ENCODE data around the gene PATJ.
A peak's percentile ranks its signal among the peaks of the same experiment; 100 is the strongest.
"Not testable (repeated sequence)": the region's sequence is repeated elsewhere in the genome, so short reads cannot be mapped to it uniquely, and the experiment has no call there.

Gene PATJ

GRCh38 chr1:61951731-61952580 lies 209.7 kb downstream of the PATJ start:
- DNase-seq (ENCODE audit: low read depth), result no peak

- DNase-seq (ENCODE audit: low read depth), result no peak
These were observed 210.4 kb downstream of the PATJ start for GRCh38 chr1:61952675-61953074.

- DNase-seq (ENCODE audit: low read depth), result no peak
These were observed 211.0 kb downstream of the PATJ start for GRCh38 chr1:61953076-61953789.

GRCh38 chr1:61953790-61954150 lies 211.5 kb downstream of the PATJ start:
- DNase-seq (ENCODE audit: low read depth), result no peak

- no peak for DNase-seq (ENCODE audit: low read depth)
These were observed 213.0 kb downstream of the PATJ start for GRCh38 chr1:61955261-61955660.

- DNase-seq (ENCODE audit: low read depth), result no peak
These were observed 213.9 kb downstream of the PATJ start for GRCh38 chr1:61956016-61956645.

- no peak for DNase-seq (ENCODE audit: low read depth)
These were observed 214.5 kb downstream of the PATJ start for GRCh38 chr1:61956784-61957183.

GRCh38 chr1:61961009-61961408 lies 218.7 kb downstream of the PATJ start:
- DNase-seq (ENCODE audit: low read depth), result no peak

- no peak for DNase-seq (ENCODE audit: low read depth)
These were observed 220.4 kb downstream of the PATJ start for GRCh38 chr1:61962631-61963030.

- not testable (repeated sequence) for DNase-seq (ENCODE audit: low read depth)
These were observed 224.4 kb downstream of the PATJ start for GRCh38 chr1:61966450-61967225.

GRCh38 chr1:61967750-61968149 lies 225.5 kb downstream of the PATJ start:
- DNase-seq (ENCODE audit: low read depth), result peak; percentile 9

- DNase-seq (ENCODE audit: low read depth), result no peak
These were observed 226.6 kb downstream of the PATJ start for GRCh38 chr1:61968869-61969268.

- no peak for DNase-seq (ENCODE audit: low read depth)
These were observed 231.0 kb downstream of the PATJ start for GRCh38 chr1:61973100-61973837.

- DNase-seq (ENCODE audit: low read depth), result no peak
These were observed 233.4 kb downstream of the PATJ start for GRCh38 chr1:61975638-61976037.

- DNase-seq (ENCODE audit: low read depth), result no peak
These were observed 234.3 kb downstream of the PATJ start for GRCh38 chr1:61976566-61976965.

- no peak for DNase-seq (ENCODE audit: low read depth)
These were observed 236.5 kb downstream of the PATJ start for GRCh38 chr1:61978796-61979195.

- DNase-seq (ENCODE audit: low read depth), result no peak
These were observed 237.4 kb downstream of the PATJ start for GRCh38 chr1:61979729-61980128.

GRCh38 chr1:61980561-61980960 lies 238.3 kb downstream of the PATJ start:
- DNase-seq (ENCODE audit: low read depth), result no peak

- no peak for DNase-seq (ENCODE audit: low read depth)
These were observed 239.8 kb downstream of the PATJ start for GRCh38 chr1:61981870-61982660.

GRCh38 chr1:61983236-61983635 lies 241.0 kb downstream of the PATJ start:
- DNase-seq (ENCODE audit: low read depth), result no peak

GRCh38 chr1:61992257-61992656 lies 250.0 kb downstream of the PATJ start:
- no peak for DNase-seq (ENCODE audit: low read depth)
